ENCODE data around the gene RAPGEF2.

DNA sequence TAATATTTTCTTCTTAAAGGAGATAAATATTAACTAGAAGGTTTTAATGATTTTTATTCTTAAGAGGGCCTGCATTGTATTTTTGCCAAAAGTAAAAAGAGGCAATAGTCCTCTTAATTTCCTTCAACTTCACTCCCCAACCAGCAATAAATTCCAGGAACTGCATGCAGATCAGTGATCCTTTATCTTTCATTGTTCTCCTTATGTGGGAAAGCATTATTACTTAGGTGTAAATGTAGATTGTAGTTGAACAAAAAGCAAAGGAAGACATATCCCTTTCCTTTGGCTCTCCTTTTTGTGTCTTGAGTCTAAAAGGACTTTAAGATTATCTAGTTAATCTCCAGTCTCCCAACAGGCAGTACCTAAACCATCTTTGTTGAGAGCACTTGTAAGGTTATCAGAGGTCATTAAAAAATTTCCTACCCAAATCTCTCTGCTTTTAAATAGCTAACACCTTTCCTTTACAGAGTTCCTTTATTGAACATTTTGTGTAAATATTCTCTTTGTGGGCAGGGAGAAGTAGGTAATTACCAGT, 55.3 kb downstream of the RAPGEF2 start:
- TF ChIP-seq, protein P1, sequence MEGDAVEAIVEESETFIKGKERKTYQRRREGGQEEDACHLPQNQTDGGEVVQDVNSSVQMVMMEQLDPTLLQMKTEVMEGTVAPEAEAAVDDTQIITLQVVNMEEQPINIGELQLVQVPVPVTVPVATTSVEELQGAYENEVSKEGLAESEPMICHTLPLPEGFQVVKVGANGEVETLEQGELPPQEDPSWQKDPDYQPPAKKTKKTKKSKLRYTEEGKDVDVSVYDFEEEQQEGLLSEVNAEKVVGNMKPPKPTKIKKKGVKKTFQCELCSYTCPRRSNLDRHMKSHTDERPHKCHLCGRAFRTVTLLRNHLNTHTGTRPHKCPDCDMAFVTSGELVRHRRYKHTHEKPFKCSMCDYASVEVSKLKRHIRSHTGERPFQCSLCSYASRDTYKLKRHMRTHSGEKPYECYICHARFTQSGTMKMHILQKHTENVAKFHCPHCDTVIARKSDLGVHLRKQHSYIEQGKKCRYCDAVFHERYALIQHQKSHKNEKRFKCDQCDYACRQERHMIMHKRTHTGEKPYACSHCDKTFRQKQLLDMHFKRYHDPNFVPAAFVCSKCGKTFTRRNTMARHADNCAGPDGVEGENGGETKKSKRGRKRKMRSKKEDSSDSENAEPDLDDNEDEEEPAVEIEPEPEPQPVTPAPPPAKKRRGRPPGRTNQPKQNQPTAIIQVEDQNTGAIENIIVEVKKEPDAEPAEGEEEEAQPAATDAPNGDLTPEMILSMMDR (IDR thresholded peaks at IDR 0.05; ENCODE audit: insufficient read depth, low read length, poor library complexity, severe bottlenecking), result no peak
- no peak for TF ChIP-seq EZH2phosphoT487 (conservative IDR thresholded peaks at IDR 0.05; ENCODE audit: low read length)
